Measurements from ENCODE around the gene CDC45. TPM values are rescaled to one million over a fixed set of nuclear protein-coding genes. Genes with fewer than 3 reads are reported as not detected.
A peak's percentile ranks its signal among the peaks of the same experiment; 100 is the strongest.

Gene CDC45
- total and polyA plus RNA-seq, 9 donors, result 0.46 to 2.2 (median 1.1) TPM; not detected in 3

GRCh38 chr22:19446603-19447329 lies 33.0 kb upstream of the CDC45 start:
- Histone ChIP-seq H3K36me3 (no peaks in the 10 kb centered on the region), H3K27ac (peak overlapping the region; percentile 79 to 82), H3K9me3 (no peaks in the 10 kb centered on the region), H3K27me3 (no peaks in the 10 kb centered on the region), H3K4me3 (peak overlapping the region; percentile 96), H3K4me1 (ENCODE audit: insufficient read depth) (peaks cover 6% of the 10 kb centered on the region)
- intact Hi-C loops (cut with DNase I), result no loop called here
- TF ChIP-seq, protein P1, sequence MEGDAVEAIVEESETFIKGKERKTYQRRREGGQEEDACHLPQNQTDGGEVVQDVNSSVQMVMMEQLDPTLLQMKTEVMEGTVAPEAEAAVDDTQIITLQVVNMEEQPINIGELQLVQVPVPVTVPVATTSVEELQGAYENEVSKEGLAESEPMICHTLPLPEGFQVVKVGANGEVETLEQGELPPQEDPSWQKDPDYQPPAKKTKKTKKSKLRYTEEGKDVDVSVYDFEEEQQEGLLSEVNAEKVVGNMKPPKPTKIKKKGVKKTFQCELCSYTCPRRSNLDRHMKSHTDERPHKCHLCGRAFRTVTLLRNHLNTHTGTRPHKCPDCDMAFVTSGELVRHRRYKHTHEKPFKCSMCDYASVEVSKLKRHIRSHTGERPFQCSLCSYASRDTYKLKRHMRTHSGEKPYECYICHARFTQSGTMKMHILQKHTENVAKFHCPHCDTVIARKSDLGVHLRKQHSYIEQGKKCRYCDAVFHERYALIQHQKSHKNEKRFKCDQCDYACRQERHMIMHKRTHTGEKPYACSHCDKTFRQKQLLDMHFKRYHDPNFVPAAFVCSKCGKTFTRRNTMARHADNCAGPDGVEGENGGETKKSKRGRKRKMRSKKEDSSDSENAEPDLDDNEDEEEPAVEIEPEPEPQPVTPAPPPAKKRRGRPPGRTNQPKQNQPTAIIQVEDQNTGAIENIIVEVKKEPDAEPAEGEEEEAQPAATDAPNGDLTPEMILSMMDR (IDR thresholded peaks at IDR 0.05), result no peak
- TF ChIP-seq EP300 (IDR thresholded peaks at IDR 0.05) (no peak), POLR2A (IDR thresholded peaks at IDR 0.05) (no peak)
- DNase-seq, result no peak
- WGBS, 3 donors, result 18 to 22% (median 22%) methylated on average over 19 to 22 of the region's 22 CpGs

DNA sequence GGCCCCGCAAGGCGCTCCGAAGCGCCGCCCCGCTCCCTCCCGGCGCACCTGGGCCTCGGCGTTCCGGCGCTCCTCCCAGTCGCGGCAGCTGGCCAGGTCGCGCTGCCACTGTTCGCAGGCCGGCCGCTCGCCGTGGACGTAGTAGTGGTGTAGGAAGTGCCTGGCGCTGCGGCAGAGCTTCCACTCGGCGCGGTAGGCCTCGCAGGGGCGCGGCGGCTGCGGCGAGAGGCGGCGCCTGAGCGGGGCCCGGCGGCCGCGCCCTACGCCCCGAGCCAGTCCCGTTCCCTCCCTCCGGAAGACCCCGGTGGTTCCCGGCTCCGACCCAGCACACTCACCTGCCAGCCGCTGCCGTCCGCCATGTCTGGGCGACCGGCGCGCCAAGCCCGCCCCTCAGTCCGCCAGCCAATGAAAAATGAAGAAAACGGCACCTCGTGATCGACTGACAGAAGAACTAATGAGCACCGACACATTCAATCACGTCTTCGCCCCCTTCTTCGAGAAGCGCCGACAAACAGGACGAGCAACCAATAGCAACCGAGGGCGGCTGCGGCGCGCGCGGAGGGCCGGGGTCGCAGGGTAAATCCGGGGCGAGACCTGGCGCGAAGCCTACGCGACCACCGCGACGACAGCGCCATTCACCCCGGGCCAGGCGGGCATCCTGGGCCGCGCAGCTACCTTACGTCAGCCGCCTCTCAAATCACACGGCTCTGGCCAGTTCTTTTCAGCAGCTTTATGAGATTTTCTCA lies 32.2 kb upstream of the CDC45 start, which contains the start of gene C22orf39:
TSS of gene C22orf39 (minus strand) at position 382 of the 746 bp plus-strand sequence. CDS start at position 359, 23 bp downstream.
- peak; percentile 85 to 92 (median 90) for DNase-seq
- TF ChIP-seq, protein P1 (IDR thresholded peaks at IDR 0.05), result no peak
- peak; percentile 87 for TF ChIP-seq POLR2A (IDR thresholded peaks at IDR 0.05)
- no peaks in the 10 kb centered on the region for H3K9me3 ChIP-seq
- H3K36me3 ChIP-seq, result no peaks in the 10 kb centered on the region
- 0 to 1% (median 0%) methylated on average over 82 to 92 of the region's 92 CpGs for WGBS, 3 donors
- no peaks in the 10 kb centered on the region for H3K27me3 ChIP-seq
- H3K4me1 ChIP-seq (ENCODE audit: insufficient read depth), result peaks cover 6% of the 10 kb centered on the region
- intact Hi-C loops (cut with DNase I), result no loop called here
- H3K27ac ChIP-seq, result peak within 1 kb of the TSS; percentile 79 to 82
- H3K4me3 ChIP-seq, result peak within 1 kb of the TSS; percentile 96

DNA sequence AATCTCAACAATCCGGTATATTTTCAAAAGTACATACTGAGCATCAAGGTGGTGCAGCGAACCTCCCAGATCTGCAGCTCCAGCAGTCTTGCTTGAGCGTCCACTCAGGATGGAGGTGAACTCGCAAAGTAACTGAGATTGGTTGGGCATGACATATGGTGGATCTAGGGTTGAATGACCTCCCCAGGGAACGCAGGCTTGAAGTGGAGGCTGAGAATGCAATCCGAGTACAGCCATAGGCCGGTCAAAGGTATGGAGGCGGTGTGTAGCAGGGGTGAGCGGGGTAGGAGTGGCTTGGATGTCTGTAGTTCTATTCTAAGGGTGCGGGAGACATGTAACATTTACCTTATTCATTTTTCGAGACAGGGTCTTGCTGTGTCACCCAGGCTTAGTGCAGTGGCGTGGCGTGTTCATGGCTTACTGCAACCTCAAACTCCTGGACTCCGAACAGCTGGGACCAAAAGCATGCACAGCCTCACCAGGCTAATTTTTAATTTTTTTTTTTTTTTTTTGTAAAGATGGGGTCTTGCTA lies 31.6 kb upstream of the CDC45 start:
- Histone ChIP-seq H3K27ac (peak overlapping the region in 1 of 2 donors; percentile 79), H3K27me3 (no peaks in the 10 kb centered on the region), H3K4me3 (peak overlapping the region; percentile 96), H3K9me3 (no peaks in the 10 kb centered on the region), H3K36me3 (no peaks in the 10 kb centered on the region), H3K4me1 (ENCODE audit: insufficient read depth) (peaks cover 6% of the 10 kb centered on the region)
- WGBS, 3 donors, result 11 to 13% (median 12%) methylated on average over 14 of the region's 14 CpGs
- DNase-seq, result no peak
- intact Hi-C loops (cut with DNase I), result no loop called here
- TF ChIP-seq, protein P1 (IDR thresholded peaks at IDR 0.05), result no peak
- no peak for TF ChIP-seq POLR2A (IDR thresholded peaks at IDR 0.05)

DNA sequence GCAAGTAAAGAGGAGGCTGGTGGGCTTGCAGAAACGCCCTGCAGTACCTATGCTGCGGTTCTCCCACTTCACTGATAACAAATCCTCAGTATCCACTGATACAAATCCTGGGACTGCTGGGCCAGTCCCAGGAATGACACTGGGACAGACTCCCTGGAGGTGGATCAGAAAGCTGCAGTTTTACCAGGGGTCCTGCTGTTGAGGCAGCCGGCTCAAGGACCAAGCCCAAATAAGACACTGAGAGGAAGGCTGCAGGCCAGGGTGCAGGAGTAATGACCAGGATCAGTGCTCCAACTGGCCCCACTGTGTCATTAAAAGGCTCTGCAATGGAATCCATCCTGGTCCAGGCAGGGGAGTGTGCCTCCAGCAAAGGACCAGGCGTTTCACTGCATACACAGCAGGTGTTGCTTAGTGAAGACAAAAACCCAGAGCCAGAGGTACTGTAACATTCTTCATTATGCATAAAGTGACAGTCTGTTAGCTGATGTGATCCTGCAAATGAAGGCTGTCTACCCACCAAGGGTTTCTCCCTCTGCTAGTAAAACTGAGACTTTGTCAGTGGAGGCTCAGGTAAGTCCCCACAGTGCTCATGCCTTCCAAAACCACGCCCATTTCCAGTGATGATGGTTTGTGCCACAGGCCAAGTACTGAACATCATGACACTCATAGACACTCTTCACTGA lies 30.8 kb upstream of the CDC45 start:
- DNase-seq, result no peak
- intact Hi-C loops (cut with DNase I), result no loop called here
- 65 to 73% (median 68%) methylated on average over 5 of the region's 5 CpGs for WGBS, 3 donors
- no peaks in the 10 kb centered on the region for H3K9me3 ChIP-seq
- TF ChIP-seq POLR2A (IDR thresholded peaks at IDR 0.05) (no peak), EP300 (IDR thresholded peaks at IDR 0.05) (no peak)
- TF ChIP-seq, protein P1 (IDR thresholded peaks at IDR 0.05), result no peak
- H3K4me3 ChIP-seq, result no peak overlapping the region
- no peak overlapping the region for H3K27ac ChIP-seq
- no peaks in the 10 kb centered on the region for H3K36me3 ChIP-seq
- no peaks in the 10 kb centered on the region for H3K27me3 ChIP-seq
- peaks cover 6% of the 10 kb centered on the region for H3K4me1 ChIP-seq (ENCODE audit: insufficient read depth)

Measured in ovary (tissue), 9 donors.